GM12891 (cell line): ENCODE measurements around the gene ALCAM.

ENCODE experiments used
- POLR2A ChIP-seq: IDR thresholded peaks from 2 replicates; pipeline ENCODE4 v1.6.1; 2011; ENCODE audit warnings: low read depth, low read length, control low read depth
- POLR2AphosphoS5 ChIP-seq: IDR thresholded peaks from 2 replicates; pipeline ENCODE4 v1.6.1; 2011; ENCODE audit warnings: low read depth, low read length, control low read depth

GRCh38 chr3:105599350-105599749 lies 232.6 kb downstream of the ALCAM start:
- TF ChIP-seq POLR2A = no peak
- TF ChIP-seq POLR2AphosphoS5 = no peak
